ENCODE measurements around the gene LCP1. TPM values are rescaled to one million over a fixed set of nuclear protein-coding genes. Genes with fewer than 3 reads are reported as not detected.
A peak's percentile ranks its signal among the peaks of the same experiment; 100 is the strongest.
"Not testable (repeated sequence)": the region's sequence is repeated elsewhere in the genome, so short reads cannot be mapped to it uniquely, and the experiment has no call there.

Gene LCP1
- polyA plus RNA-seq (2013, experiment 1 of 2; ENCODE audit: insufficient read length): 2.4 TPM
- polyA plus RNA-seq (2013, experiment 2 of 2; ENCODE audit: insufficient read length): 0.88 TPM

GRCh38 chr13:46181840-46182490 is at the start of gene LCP1:
LCP1 (minus strand) TSS chr13:46182177; CDS start chr13:46159662, 22,515 bp downstream.
- DNase-seq: no peak

GRCh38 chr13:46229251-46229650 is 47.3 kb upstream of the LCP1 start:
- DNase-seq: no peak

GRCh38 chr13:46220234-46220633 is 38.3 kb upstream of the LCP1 start:
- not testable (repeated sequence) for DNase-seq

GRCh38 chr13:46214741-46215140 is 32.8 kb upstream of the LCP1 start:
- DNase-seq: not testable (repeated sequence)

GRCh38 chr13:46213242-46213641 is 31.3 kb upstream of the LCP1 start:
- no peak for DNase-seq

GRCh38 chr13:46211483-46212351 is 29.7 kb upstream of the LCP1 start, which contains the start of gene LRRC63:
LRRC63 (plus strand) TSS chr13:46211928; CDS start chr13:46213035, 1,107 bp downstream.
- DNase-seq: peak; percentile 54

- no peak for DNase-seq
Measured at GRCh38 chr13:46211116-46211482, 29.1 kb upstream of the LCP1 start.

- no peak for DNase-seq
Measured at GRCh38 chr13:46210362-46211083, 28.5 kb upstream of the LCP1 start.

GRCh38 chr13:46207828-46208227 is 25.9 kb upstream of the LCP1 start:
- no peak for DNase-seq

GRCh38 chr13:46206143-46206542 is 24.2 kb upstream of the LCP1 start:
- DNase-seq: no peak

GRCh38 chr13:46202966-46203365 is 21.0 kb upstream of the LCP1 start:
- no peak for DNase-seq

- DNase-seq: no peak
Measured at GRCh38 chr13:46202188-46202795, 20.3 kb upstream of the LCP1 start.

- no peak for DNase-seq
Measured at GRCh38 chr13:46198696-46199193, 16.8 kb upstream of the LCP1 start.

- DNase-seq: no peak
Measured at GRCh38 chr13:46197299-46198048, 15.5 kb upstream of the LCP1 start.

GRCh38 chr13:46195016-46195415 is 13.0 kb upstream of the LCP1 start:
- DNase-seq: no peak

GRCh38 chr13:46192412-46192811 is 10.4 kb upstream of the LCP1 start:
- no peak for DNase-seq

- no peak for DNase-seq
Measured at GRCh38 chr13:46185634-46186033, 3.7 kb upstream of the LCP1 start.

- DNase-seq: no peak
Measured at GRCh38 chr13:46184277-46184699, 2.3 kb upstream of the LCP1 start.

GRCh38 chr13:46183018-46183946 is 1.3 kb upstream of the LCP1 start:
- no peak for DNase-seq

- DNase-seq: no peak
Measured at GRCh38 chr13:46182491-46182877, 507 bp upstream of the LCP1 start.

All from fibroblast of skin of back (primary cell).